Coronary artery (tissue), 2 donors: ENCODE results near the gene ANKRD11.
"Not testable (repeated sequence)": the region's sequence is repeated elsewhere in the genome, so short reads cannot be mapped to it uniquely, and the experiment has no call there.

Source experiments
- DNase-seq: peaks from one replicate; pipeline ENCODE4 v3.0.0-alpha.2; 2017; ENCODE audit warnings: low spot score
- H3K27ac ChIP-seq, 2 donors: fragments of 200-600 bp; sonication (generic); one replicate each; pipeline ENCODE4 v1.5.1; 2016 to 2019
- H3K4me3 ChIP-seq: fragments of 200-600 bp; sonication (generic); 2 replicates; pipeline ENCODE4 v1.5.1; 2016; ENCODE audit warnings: mild to moderate bottlenecking, moderate library complexity
- CTCF ChIP-seq: fragments of 200-600 bp; sonication (generic); IDR thresholded peaks from one replicate; pipeline ENCODE4 v1.5.1; 2019; ENCODE audit warnings: antibody characterized with exemption

The ANKRD11 gene

GRCh38 chr16:89300976-89301360 is 189.4 kb downstream of the ANKRD11 start:
- DNase-seq, result no peak
- Histone ChIP-seq H3K27ac (peak overlapping the region; percentile 70 to 96), H3K4me3 (peak overlapping the region; percentile 46)
- no peak for TF ChIP-seq CTCF

GRCh38 chr16:89300311-89300975 is 189.9 kb downstream of the ANKRD11 start:
- Histone ChIP-seq H3K4me3 (peak overlapping the region; percentile 46), H3K27ac (peak overlapping the region; percentile 70 to 96)
- no peak for TF ChIP-seq CTCF
- peak; percentile 91 for DNase-seq

GRCh38 chr16:89299357-89300111 is 190.8 kb downstream of the ANKRD11 start:
- DNase-seq, H3K4me3 ChIP-seq: not testable (repeated sequence)
- H3K27ac ChIP-seq, result peak overlapping the region; percentile 70 to 96

GRCh38 chr16:89298623-89299225 is 191.6 kb downstream of the ANKRD11 start:
- H3K27ac ChIP-seq, result peak overlapping the region; percentile 70 to 96
- no peak for TF ChIP-seq CTCF
- no peak overlapping the region for H3K4me3 ChIP-seq
- no peak for DNase-seq

GRCh38 chr16:89297910-89298545 is 192.3 kb downstream of the ANKRD11 start:
- no peak for TF ChIP-seq CTCF
- Histone ChIP-seq H3K4me3 (no peak overlapping the region), H3K27ac (peak overlapping the region in 1 of 2 donors; percentile 96)
- DNase-seq, result no peak

- no peak for TF ChIP-seq CTCF
- Histone ChIP-seq H3K4me3 (no peak overlapping the region), H3K27ac (peak overlapping the region in 1 of 2 donors; percentile 96)
- no peak for DNase-seq
These were observed 193.0 kb downstream of the ANKRD11 start for GRCh38 chr16:89297156-89297874.

GRCh38 chr16:89295915-89296314 is 194.4 kb downstream of the ANKRD11 start:
- no peak for DNase-seq
- no peak overlapping the region for H3K27ac ChIP-seq
- no peak overlapping the region for H3K4me3 ChIP-seq
- TF ChIP-seq CTCF, result no peak
